Activated T-cell treated with anti-CD3 and anti-CD28 coated beads, Interleukin-2, amount 50 U/mL, for 24 hours (primary cell): Measurements from ENCODE around the gene POU2AF2.
"Not testable (repeated sequence)": the region's sequence is repeated elsewhere in the genome, so short reads cannot be mapped to it uniquely, and the experiment has no call there.

Experiments used
- DNase-seq: peaks from one replicate; pipeline ENCODE4 v3.0.0-alpha.2; 2020
- H3K27ac Mint-ChIP-seq: 2 replicates; pipeline ENCODE4 v1.8.0; 2020; ENCODE audit warnings: mild to moderate bottlenecking, mixed read lengths
- H3K27me3 Mint-ChIP-seq: 2 replicates; pipeline ENCODE4 v1.8.0; 2020; ENCODE audit warnings: mixed read lengths
- H3K36me3 Mint-ChIP-seq: 2 replicates; pipeline ENCODE4 v1.8.0; 2020; ENCODE audit warnings: low read depth, mixed read lengths
- H3K4me1 Mint-ChIP-seq: 2 replicates; pipeline ENCODE4 v1.8.0; 2020; ENCODE audit warnings: low read depth, mixed read lengths
- H3K4me3 Mint-ChIP-seq: 2 replicates; pipeline ENCODE4 v1.8.0; 2020; ENCODE audit warnings: mild to moderate bottlenecking, moderate library complexity, mixed read lengths
- H3K9me3 Mint-ChIP-seq: 2 replicates; pipeline ENCODE4 v1.8.0; 2020; ENCODE audit warnings: mixed read lengths

POU2AF2 gene

GRCh38 chr11:111282562-111283075, 37.1 kb downstream of the POU2AF2 start:
- no peak overlapping the region for H3K4me3 Mint-ChIP-seq
- no peaks in the 10 kb centered on the region for H3K9me3 Mint-ChIP-seq
- no peaks in the 10 kb centered on the region for H3K36me3 Mint-ChIP-seq
- H3K27ac Mint-ChIP-seq: no peak overlapping the region
- DNase-seq: no peak
- no peaks in the 10 kb centered on the region for H3K27me3 Mint-ChIP-seq
- H3K4me1 Mint-ChIP-seq: peaks cover 2% of the 10 kb centered on the region

- Mint-ChIP-seq H3K4me3 (no peak overlapping the region), H3K27me3 (no peaks in the 10 kb centered on the region), H3K36me3 (no peaks in the 10 kb centered on the region), H3K27ac (no peak overlapping the region), H3K4me1 (peaks cover 2% of the 10 kb centered on the region), H3K9me3 (no peaks in the 10 kb centered on the region)
- no peak for DNase-seq
Observed at GRCh38 chr11:111283945-111284481, 38.5 kb downstream of the POU2AF2 start.

- Mint-ChIP-seq H3K27me3 (peaks cover 3% of the 10 kb centered on the region), H3K36me3 (no peaks in the 10 kb centered on the region), H3K4me3 (no peak overlapping the region), H3K27ac (no peak overlapping the region), H3K4me1 (peaks cover 2% of the 10 kb centered on the region), H3K9me3 (no peaks in the 10 kb centered on the region)
- no peak for DNase-seq
Observed at GRCh38 chr11:111285189-111286091, 39.9 kb downstream of the POU2AF2 start.

- Mint-ChIP-seq H3K36me3 (no peaks in the 10 kb centered on the region), H3K4me1 (no peaks in the 10 kb centered on the region), H3K9me3 (no peaks in the 10 kb centered on the region), H3K27ac (no peak overlapping the region), H3K27me3 (peaks cover 8% of the 10 kb centered on the region), H3K4me3 (no peak overlapping the region)
- DNase-seq: no peak
Observed at GRCh38 chr11:111291764-111292163, 46.2 kb downstream of the POU2AF2 start.

- DNase-seq, H3K9me3 Mint-ChIP-seq, H3K4me1 Mint-ChIP-seq, H3K27ac Mint-ChIP-seq, H3K4me3 Mint-ChIP-seq, H3K36me3 Mint-ChIP-seq: not testable (repeated sequence)
- peaks cover 14% of the 10 kb centered on the region for H3K27me3 Mint-ChIP-seq
Observed at GRCh38 chr11:111292408-111292807, 46.9 kb downstream of the POU2AF2 start.

GRCh38 chr11:111296196-111296595, 50.7 kb downstream of the POU2AF2 start:
- no peak overlapping the region for H3K27ac Mint-ChIP-seq
- peaks cover 39% of the 10 kb centered on the region for H3K27me3 Mint-ChIP-seq
- no peak overlapping the region for H3K4me3 Mint-ChIP-seq
- no peak for DNase-seq
- no peaks in the 10 kb centered on the region for H3K36me3 Mint-ChIP-seq
- H3K9me3 Mint-ChIP-seq: no peaks in the 10 kb centered on the region
- H3K4me1 Mint-ChIP-seq: peaks cover 6% of the 10 kb centered on the region

GRCh38 chr11:111297696-111298095, 52.2 kb downstream of the POU2AF2 start:
- Mint-ChIP-seq H3K9me3 (no peaks in the 10 kb centered on the region), H3K27ac (no peak overlapping the region), H3K27me3 (peaks cover 51% of the 10 kb centered on the region), H3K36me3 (no peaks in the 10 kb centered on the region), H3K4me3 (no peak overlapping the region), H3K4me1 (peaks cover 6% of the 10 kb centered on the region)
- no peak for DNase-seq

GRCh38 chr11:111298413-111299100, 53.0 kb downstream of the POU2AF2 start, which contains the start of gene POU2AF3:
Gene POU2AF3, plus strand, starts transcription at chr11:111298546. Its CDS starts 36 bp downstream, at chr11:111298582.
- no peaks in the 10 kb centered on the region for H3K9me3 Mint-ChIP-seq
- H3K4me1 Mint-ChIP-seq: peaks cover 6% of the 10 kb centered on the region
- no peak for DNase-seq
- no peaks in the 10 kb centered on the region for H3K36me3 Mint-ChIP-seq
- H3K4me3 Mint-ChIP-seq: peak within 1 kb of the TSS; percentile 24
- no peak within 1 kb of the TSS for H3K27ac Mint-ChIP-seq
- H3K27me3 Mint-ChIP-seq: peaks cover 55% of the 10 kb centered on the region

- H3K9me3 Mint-ChIP-seq: no peaks in the 10 kb centered on the region
- DNase-seq: peak; percentile 32
Observed at GRCh38 chr11:111299101-111300026, 53.8 kb downstream of the POU2AF2 start.

GRCh38 chr11:111300569-111300968, 55.0 kb downstream of the POU2AF2 start:
- no peaks in the 10 kb centered on the region for H3K36me3 Mint-ChIP-seq
- peaks cover 6% of the 10 kb centered on the region for H3K4me1 Mint-ChIP-seq
- no peak overlapping the region for H3K27ac Mint-ChIP-seq
- DNase-seq: no peak
- no peak overlapping the region for H3K4me3 Mint-ChIP-seq
- peaks cover 63% of the 10 kb centered on the region for H3K27me3 Mint-ChIP-seq
- H3K9me3 Mint-ChIP-seq: no peaks in the 10 kb centered on the region

More at GRCh38 chr11:111299101-111300026, 53.8 kb downstream of the POU2AF2 start:
- Mint-ChIP-seq H3K36me3 (no peaks in the 10 kb centered on the region), H3K4me3 (peak overlapping the region; percentile 12), H3K27me3 (peaks cover 55% of the 10 kb centered on the region), H3K4me1 (peaks cover 6% of the 10 kb centered on the region), H3K27ac (no peak overlapping the region)

- H3K4me1 Mint-ChIP-seq: peaks cover 6% of the 10 kb centered on the region
- no peaks in the 10 kb centered on the region for H3K36me3 Mint-ChIP-seq
- H3K27me3 Mint-ChIP-seq: peaks cover 70% of the 10 kb centered on the region
- H3K9me3 Mint-ChIP-seq: no peaks in the 10 kb centered on the region
- H3K27ac Mint-ChIP-seq: no peak overlapping the region
- H3K4me3 Mint-ChIP-seq: no peak overlapping the region
- DNase-seq: no peak
Observed at GRCh38 chr11:111301004-111301841, 55.7 kb downstream of the POU2AF2 start.

- H3K27ac Mint-ChIP-seq: no peak overlapping the region
- peaks cover 6% of the 10 kb centered on the region for H3K4me1 Mint-ChIP-seq
- no peak overlapping the region for H3K4me3 Mint-ChIP-seq
- no peaks in the 10 kb centered on the region for H3K9me3 Mint-ChIP-seq
- no peaks in the 10 kb centered on the region for H3K36me3 Mint-ChIP-seq
- H3K27me3 Mint-ChIP-seq: peaks cover 71% of the 10 kb centered on the region
- DNase-seq: no peak
Observed at GRCh38 chr11:111301842-111302118, 56.3 kb downstream of the POU2AF2 start.

GRCh38 chr11:111302298-111302697, 56.8 kb downstream of the POU2AF2 start:
- Mint-ChIP-seq H3K4me3 (no peak overlapping the region), H3K36me3 (no peaks in the 10 kb centered on the region), H3K27ac (no peak overlapping the region), H3K4me1 (peaks cover 6% of the 10 kb centered on the region), H3K9me3 (no peaks in the 10 kb centered on the region), H3K27me3 (peaks cover 69% of the 10 kb centered on the region)
- no peak for DNase-seq
